ENCODE measurements around the gene SMIM21.

SMIM21 gene

GRCh38 chr18:75467281-75467795 lies 39.8 kb upstream of the SMIM21 start:
- TF ChIP-seq CTCF (IDR thresholded peaks at IDR 0.05): no peak

- no peak for TF ChIP-seq CTCF (IDR thresholded peaks at IDR 0.05)
Observed at GRCh38 chr18:75464356-75464755, 36.9 kb upstream of the SMIM21 start.

GRCh38 chr18:75462178-75462832 lies 34.8 kb upstream of the SMIM21 start:
- no peak for TF ChIP-seq CTCF (IDR thresholded peaks at IDR 0.05)

- no peak for TF ChIP-seq CTCF (IDR thresholded peaks at IDR 0.05)
Observed at GRCh38 chr18:75456199-75456631, 28.7 kb upstream of the SMIM21 start.

GRCh38 chr18:75455249-75456198 lies 28.0 kb upstream of the SMIM21 start:
- no peak for TF ChIP-seq CTCF (IDR thresholded peaks at IDR 0.05)

GRCh38 chr18:75454022-75454795 lies 26.7 kb upstream of the SMIM21 start:
- no peak for TF ChIP-seq CTCF (IDR thresholded peaks at IDR 0.05)

- no peak for TF ChIP-seq CTCF (IDR thresholded peaks at IDR 0.05)
Observed at GRCh38 chr18:75450906-75451305, 23.4 kb upstream of the SMIM21 start.

Data from LNCAP (cell line).